IMR-90 (cell line): Measurements from ENCODE around the gene ARFIP2. TPM values are rescaled to one million over a fixed set of nuclear protein-coding genes. Genes with fewer than 3 reads are reported as not detected.

Source experiments
- ATAC-seq: fragments of 200-7000 bp; cut with Tn5 transposase; 2 replicates; pipeline ENCODE4 v1.9.1; 2020; ENCODE audit warnings: low read depth, mild to moderate bottlenecking, moderate library complexity
- BruUV-seq: library from RNA; stranded (reverse); fragments of 400-500 nt; replicated peaks from 2 replicates; lab custom pipeline; 2021; lab: Mats Ljungman, UMichigan
- CTCF ChIA-PET: fragments of 300-600 bp; formaldehyde crosslinking; extraction: SDS; loops from one replicate; lab custom pipeline; 2021; ENCODE audit warnings: antibody characterized with exemption; lab: Yijun Ruan, JAX
- POLR2A ChIA-PET: fragments of 300-600 bp; sonication (Branson Sonifier 250); formaldehyde crosslinking; loops from one replicate; lab custom pipeline; 2022; ENCODE audit warnings: antibody characterized with exemption; ENCODE audit not compliant: unreplicated experiment; lab: Charles Lee
- DNase-seq: peaks from one replicate; pipeline ENCODE4 v3.0.0; 2013
- H2AFZ ChIP-seq: replicated peaks from 2 replicates; pipeline ENCODE3; 2013; ENCODE audit warnings: low read length, mild to moderate bottlenecking; ENCODE audit not compliant: poor library complexity
- H2AK5ac ChIP-seq: 2 replicates; pipeline ENCODE4 v1.6.1; 2013; ENCODE audit warnings: low read depth, low read length, inconsistent platforms
- H2AK9ac ChIP-seq: replicated peaks from 2 replicates; pipeline ENCODE3; 2013; ENCODE audit warnings: mild to moderate bottlenecking, low read depth, low read length, moderate library complexity; ENCODE audit not compliant: poor library complexity
- H2BK120ac ChIP-seq: 2 replicates; pipeline ENCODE4 v1.6.1; 2013; ENCODE audit warnings: low read depth, low read length, inconsistent platforms
- H2BK15ac ChIP-seq: 3 replicates; pipeline ENCODE4 v1.6.1; 2013; ENCODE audit warnings: low read depth, low read length, inconsistent platforms
- H2BK20ac ChIP-seq: 2 replicates; pipeline ENCODE4 v1.6.1; 2013; ENCODE audit warnings: low read depth, mild to moderate bottlenecking, inconsistent platforms, low read length, moderate library complexity
- H2BK5ac ChIP-seq: 2 replicates; pipeline ENCODE4 v1.6.1; 2013; ENCODE audit warnings: mild to moderate bottlenecking, low read depth, low read length, inconsistent platforms; ENCODE audit not compliant: poor library complexity, severe bottlenecking
- H3K14ac ChIP-seq: replicated peaks from 2 replicates; pipeline ENCODE4 v1.6.1; 2013; ENCODE audit warnings: low read depth, low read length, inconsistent platforms
- H3K18ac ChIP-seq: 2 replicates; pipeline ENCODE4 v1.6.1; 2013; ENCODE audit warnings: low read depth, low read length, control low read depth
- H3K23ac ChIP-seq: 2 replicates; pipeline ENCODE4 v1.6.1; 2013; ENCODE audit warnings: low read depth, low read length, inconsistent platforms
- H3K27ac ChIP-seq: 2 replicates; pipeline ENCODE4 v1.5.1; 2013; ENCODE audit warnings: mild to moderate bottlenecking, control low read depth, low read length; ENCODE audit not compliant: insufficient read depth
- H3K27me3 ChIP-seq: 2 replicates; pipeline ENCODE4 v1.6.1; 2013; ENCODE audit warnings: low read length; ENCODE audit not compliant: control insufficient read depth, insufficient read depth
- H3K36me3 ChIP-seq: 2 replicates; pipeline ENCODE4 v1.6.1; 2013; ENCODE audit warnings: low read length, mixed read lengths; ENCODE audit not compliant: control insufficient read depth, insufficient read depth
- H3K4ac ChIP-seq: 2 replicates; pipeline ENCODE4 v1.6.1; 2013; ENCODE audit warnings: low read depth, low read length, inconsistent platforms
- H3K4me1 ChIP-seq: 2 replicates; pipeline ENCODE4 v1.6.1; 2013; ENCODE audit warnings: low read length, mixed read lengths; ENCODE audit not compliant: control insufficient read depth, insufficient read depth
- H3K4me2 ChIP-seq: 2 replicates; pipeline ENCODE4 v1.6.1; 2013; ENCODE audit warnings: low read depth, mild to moderate bottlenecking, control low read depth, low read length, moderate library complexity
- H3K4me3 ChIP-seq: 2 replicates; pipeline ENCODE4 v1.5.1; 2013; ENCODE audit warnings: low read depth, mild to moderate bottlenecking, control low read depth, low read length, moderate library complexity; ENCODE audit not compliant: insufficient read depth
- H3K56ac ChIP-seq: 2 replicates; pipeline ENCODE4 v1.6.1; 2013; ENCODE audit warnings: low read length, inconsistent platforms; ENCODE audit not compliant: insufficient read depth; ENCODE audit errors: extremely low read depth
- H3K79me1 ChIP-seq, 2 experiments: 2 replicates each; pipeline ENCODE4 v1.6.1; 2013; ENCODE audit warnings: low read length in 2 of 2, inconsistent platforms in 1 of 2, low read depth in 1 of 2
- H3K9ac ChIP-seq: 2 replicates; pipeline ENCODE4 v1.6.1; 2013; ENCODE audit warnings: low read depth, low read length, control low read depth
- H3K9me1 ChIP-seq: 2 replicates; pipeline ENCODE4 v1.6.1; 2013; ENCODE audit warnings: low read length, inconsistent platforms; ENCODE audit not compliant: insufficient read depth
- H3K9me3 ChIP-seq: 2 replicates; pipeline ENCODE4 v1.6.1; 2013; ENCODE audit warnings: low read length; ENCODE audit not compliant: control insufficient read depth, insufficient read depth
- H4K20me1 ChIP-seq: 2 replicates; pipeline ENCODE4 v1.6.1; 2013; ENCODE audit warnings: low read length, inconsistent platforms; ENCODE audit not compliant: insufficient read depth
- H4K5ac ChIP-seq: 2 replicates; pipeline ENCODE4 v1.6.1; 2013; ENCODE audit warnings: mild to moderate bottlenecking, low read depth, low read length, control low read depth
- H4K8ac ChIP-seq, 2 experiments: 2 replicates each; pipeline ENCODE4 v1.6.1; 2013; ENCODE audit warnings: low read depth in 2 of 2, low read length in 2 of 2, control low read depth in 1 of 2, inconsistent platforms in 1 of 2
- H4K91ac ChIP-seq: 2 replicates; pipeline ENCODE4 v1.6.1; 2013; ENCODE audit warnings: low read depth, low read length, inconsistent platforms; ENCODE audit not compliant: insufficient read depth
- BHLHE40 ChIP-seq: fragments of 150-350 bp; IDR thresholded peaks from 2 replicates; pipeline ENCODE4 v1.6.1; 2016; ENCODE audit warnings: mild to moderate bottlenecking, low read depth, low read length
- CEBPB ChIP-seq: IDR thresholded peaks from 2 replicates; pipeline ENCODE4 v1.6.1; 2012; ENCODE audit warnings: low read depth, low read length, improper control_type of control experiment
- ELK1 ChIP-seq: fragments of 150-350 bp; IDR thresholded peaks from 2 replicates; pipeline ENCODE4 v1.6.1; 2016; ENCODE audit warnings: low read depth, mild to moderate bottlenecking, low read length, moderate library complexity, borderline replicate concordance
- FOS ChIP-seq: fragments of 150-350 bp; IDR thresholded peaks from 2 replicates; pipeline ENCODE4 v1.6.1; 2016; ENCODE audit warnings: low read depth, low read length
- MAZ ChIP-seq: IDR thresholded peaks from 2 replicates; pipeline ENCODE4 v1.6.1; 2012; ENCODE audit warnings: low read depth, mild to moderate bottlenecking, low read length, improper control_type of control experiment, moderate library complexity, borderline replicate concordance
- NFE2L2 ChIP-seq: fragments of 150-350 bp; IDR thresholded peaks from 2 replicates; pipeline ENCODE4 v1.6.1; 2016; ENCODE audit warnings: low read depth, mild to moderate bottlenecking, low read length
- POLR2A ChIP-seq: IDR thresholded peaks from 2 replicates; pipeline ENCODE4 v1.6.1; 2012; ENCODE audit warnings: mild to moderate bottlenecking, low read depth, low read length
- RFX5 ChIP-seq: IDR thresholded peaks from 2 replicates; pipeline ENCODE4 v1.8.0; 2012; ENCODE audit warnings: low read depth, mild to moderate bottlenecking, low read length, moderate library complexity
- SMC3 ChIP-seq: fragments of 150-350 bp; IDR thresholded peaks from 2 replicates; pipeline ENCODE4 v1.6.1; 2016; ENCODE audit warnings: low read depth, mild to moderate bottlenecking, antibody characterized with exemption, low read length, moderate library complexity
- WGBS, 2 experiments: methylation state at CpG; one replicate each; pipeline versions ENCODE4 v1.1.5 to v1.1.7; 2013; ENCODE audit warnings: missing lambda C conversion rate in 2 of 2; ENCODE audit not compliant: insufficient read length in 1 of 2; ENCODE audit errors: extremely low coverage in 2 of 2; 5-methylcytosine and 5-hydroxymethylcytosine counted together
- dilution Hi-C: fragments of 300-500 bp; cut with HindIII; formaldehyde crosslinking; loops from one replicate; pipeline ENCODE4 v1.14.3; 2018; ENCODE audit warnings: low sequenced_read_pairs; ENCODE audit not compliant: unreplicated experiment
- in situ Hi-C: fragments of 300-500 bp; cut with MboI; formaldehyde crosslinking; loops from 3 replicates; pipeline ENCODE4 v1.14.3; 2019; ENCODE audit warnings: low sequenced_read_pairs, inconsistent platforms, mixed read lengths
- intact Hi-C: fragments of 100-400 bp; cut with micrococcal nuclease; formaldehyde crosslinking; loops from 2 replicates; pipeline ENCODE4 v1.10.0; 2022
- polyA plus RNA-seq, 3 experiments: library from polyadenylated mRNA; depleted of rRNA; stranded (reverse); fragments of >200 nt; gene quantifications; 2 replicates each; pipeline ENCODE4 v1.2.3, GENCODE V29; 2012; ENCODE audit warnings: low replicate concordance in 1 of 3
- total RNA-seq: library from RNA; depleted of rRNA; stranded (reverse); fragments of >200 nt; gene quantifications from 2 replicates; pipeline ENCODE4 v1.2.3, GENCODE V29; 2012
- TF ChIP-seq, protein P1 (sequence below): fragments of 150-350 bp; IDR thresholded peaks from 2 replicates; pipeline ENCODE4 v1.6.1; 2017; ENCODE audit warnings: mild to moderate bottlenecking, antibody characterized with exemption, low read length, low read depth
- TF ChIP-seq, protein P2 (sequence below): conservative IDR thresholded peaks from 2 replicates; pipeline ENCODE4 v1.5.1; 2012; ENCODE audit warnings: mild to moderate bottlenecking, low read depth, low read length, improper control_type of control experiment

ARFIP2 gene
- total and polyA plus RNA-seq, 2 of the 4 experiments (the other 2 are of a cell fraction) = 84.4 to 93.9 TPM

DNA sequence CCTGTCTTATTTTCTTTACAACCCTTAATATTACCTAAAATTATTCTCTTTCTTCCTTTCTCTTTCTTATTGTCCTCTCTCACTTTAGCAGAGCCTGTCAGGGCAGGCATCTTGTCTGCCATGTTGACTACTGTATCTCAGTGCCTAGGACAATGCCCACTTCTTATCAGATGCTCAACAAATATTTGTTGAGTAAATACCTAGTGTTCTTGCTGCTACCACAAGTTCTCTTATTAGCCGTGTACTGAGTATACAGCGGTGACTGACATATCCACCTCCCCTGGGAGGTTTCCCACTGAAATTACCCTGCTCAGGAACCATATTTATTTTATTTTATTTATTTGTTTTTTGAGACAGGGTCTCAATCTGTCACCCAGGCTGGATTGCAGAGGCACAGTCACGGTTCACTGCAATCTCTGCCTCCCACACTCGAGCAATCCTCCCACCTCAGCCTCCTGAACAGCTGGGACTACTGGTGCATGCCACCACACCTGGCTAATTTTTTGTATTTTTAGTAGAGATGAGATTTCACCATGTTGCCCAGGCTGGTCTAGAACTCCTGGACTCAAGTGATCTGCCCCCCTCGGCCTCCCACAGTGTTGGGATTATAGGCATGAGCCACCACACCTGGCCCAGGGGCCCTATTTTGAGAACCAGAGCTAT is 47.0 kb downstream of the ARFIP2 start:
- Histone ChIP-seq H4K20me1 (no peaks in the 10 kb centered on the region), H2BK5ac (no peak overlapping the region), H3K56ac (no peak overlapping the region), H4K91ac (no peak overlapping the region), H3K23ac (no peak overlapping the region), H3K9me1 (no peaks in the 10 kb centered on the region), H3K18ac (no peak overlapping the region), H3K27ac (no peak overlapping the region), H2AK9ac (no peak overlapping the region), H3K14ac (no peak overlapping the region), H3K79me1 (no peaks in the 10 kb centered on the region), H4K5ac (no peak overlapping the region), H3K4me2 (no peak overlapping the region), H3K4ac (no peak overlapping the region), H4K8ac (no peak overlapping the region), H2AFZ (no peak overlapping the region), H3K9ac (no peak overlapping the region), H2BK15ac (no peak overlapping the region), H2BK20ac (no peak overlapping the region), H2AK5ac (no peak overlapping the region), H3K4me1 (no peaks in the 10 kb centered on the region), H2BK120ac (no peak overlapping the region), H3K9me3 (no peaks in the 10 kb centered on the region), H3K36me3 (no peaks in the 10 kb centered on the region), H3K4me3 (no peak overlapping the region), H3K27me3 (no peaks in the 10 kb centered on the region)
- ChIA-PET CTCF (no interaction called here), POLR2A (no interaction called here)
- in situ Hi-C loops (no loop called here), intact Hi-C loops (no loop called here), dilution Hi-C loops (no loop called here)
- no TSS peak for BruUV-seq
- DNase-seq = no peak
- TF ChIP-seq MAZ = no peak
- TF ChIP-seq SMC3 = no peak
- no peak for TF ChIP-seq NFE2L2
- TF ChIP-seq FOS = no peak
- no peak for TF ChIP-seq BHLHE40
- TF ChIP-seq, protein P1, sequence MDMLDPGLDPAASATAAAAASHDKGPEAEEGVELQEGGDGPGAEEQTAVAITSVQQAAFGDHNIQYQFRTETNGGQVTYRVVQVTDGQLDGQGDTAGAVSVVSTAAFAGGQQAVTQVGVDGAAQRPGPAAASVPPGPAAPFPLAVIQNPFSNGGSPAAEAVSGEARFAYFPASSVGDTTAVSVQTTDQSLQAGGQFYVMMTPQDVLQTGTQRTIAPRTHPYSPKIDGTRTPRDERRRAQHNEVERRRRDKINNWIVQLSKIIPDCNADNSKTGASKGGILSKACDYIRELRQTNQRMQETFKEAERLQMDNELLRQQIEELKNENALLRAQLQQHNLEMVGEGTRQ = no peak
- TF ChIP-seq, protein P2, sequence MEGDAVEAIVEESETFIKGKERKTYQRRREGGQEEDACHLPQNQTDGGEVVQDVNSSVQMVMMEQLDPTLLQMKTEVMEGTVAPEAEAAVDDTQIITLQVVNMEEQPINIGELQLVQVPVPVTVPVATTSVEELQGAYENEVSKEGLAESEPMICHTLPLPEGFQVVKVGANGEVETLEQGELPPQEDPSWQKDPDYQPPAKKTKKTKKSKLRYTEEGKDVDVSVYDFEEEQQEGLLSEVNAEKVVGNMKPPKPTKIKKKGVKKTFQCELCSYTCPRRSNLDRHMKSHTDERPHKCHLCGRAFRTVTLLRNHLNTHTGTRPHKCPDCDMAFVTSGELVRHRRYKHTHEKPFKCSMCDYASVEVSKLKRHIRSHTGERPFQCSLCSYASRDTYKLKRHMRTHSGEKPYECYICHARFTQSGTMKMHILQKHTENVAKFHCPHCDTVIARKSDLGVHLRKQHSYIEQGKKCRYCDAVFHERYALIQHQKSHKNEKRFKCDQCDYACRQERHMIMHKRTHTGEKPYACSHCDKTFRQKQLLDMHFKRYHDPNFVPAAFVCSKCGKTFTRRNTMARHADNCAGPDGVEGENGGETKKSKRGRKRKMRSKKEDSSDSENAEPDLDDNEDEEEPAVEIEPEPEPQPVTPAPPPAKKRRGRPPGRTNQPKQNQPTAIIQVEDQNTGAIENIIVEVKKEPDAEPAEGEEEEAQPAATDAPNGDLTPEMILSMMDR = no peak
- no peak for TF ChIP-seq CEBPB
- no peak for TF ChIP-seq ELK1
- no peak for TF ChIP-seq RFX5
- no peak for TF ChIP-seq POLR2A
- no CpG with 5 or more reads among the region's 5 CpGs for WGBS, 2 experiments
- no peak for ATAC-seq
